ENCODE measurements around the gene WWOX.

- TF ChIP-seq, protein P1, sequence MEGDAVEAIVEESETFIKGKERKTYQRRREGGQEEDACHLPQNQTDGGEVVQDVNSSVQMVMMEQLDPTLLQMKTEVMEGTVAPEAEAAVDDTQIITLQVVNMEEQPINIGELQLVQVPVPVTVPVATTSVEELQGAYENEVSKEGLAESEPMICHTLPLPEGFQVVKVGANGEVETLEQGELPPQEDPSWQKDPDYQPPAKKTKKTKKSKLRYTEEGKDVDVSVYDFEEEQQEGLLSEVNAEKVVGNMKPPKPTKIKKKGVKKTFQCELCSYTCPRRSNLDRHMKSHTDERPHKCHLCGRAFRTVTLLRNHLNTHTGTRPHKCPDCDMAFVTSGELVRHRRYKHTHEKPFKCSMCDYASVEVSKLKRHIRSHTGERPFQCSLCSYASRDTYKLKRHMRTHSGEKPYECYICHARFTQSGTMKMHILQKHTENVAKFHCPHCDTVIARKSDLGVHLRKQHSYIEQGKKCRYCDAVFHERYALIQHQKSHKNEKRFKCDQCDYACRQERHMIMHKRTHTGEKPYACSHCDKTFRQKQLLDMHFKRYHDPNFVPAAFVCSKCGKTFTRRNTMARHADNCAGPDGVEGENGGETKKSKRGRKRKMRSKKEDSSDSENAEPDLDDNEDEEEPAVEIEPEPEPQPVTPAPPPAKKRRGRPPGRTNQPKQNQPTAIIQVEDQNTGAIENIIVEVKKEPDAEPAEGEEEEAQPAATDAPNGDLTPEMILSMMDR (IDR thresholded peaks at IDR 0.05) = no peak
- no peak for TF ChIP-seq POLR2A (IDR thresholded peaks at IDR 0.05)
Measured at GRCh38 chr16:78098595-78099270, 721 bp upstream of the WWOX start.
